ENCODE results near the gene JAK2.

- TF ChIP-seq CTCF (IDR thresholded peaks at IDR 0.05): peak in 5 of 6 experiments; percentile 25 to 38 (median 26)
- peak in 2 of 4 donors; percentile 79 to 85 for TF ChIP-seq POLR2A (IDR thresholded peaks at IDR 0.05)
Observed at GRCh38 chr9:4984621-4985385, at the start of gene JAK2.

All from esophagus squamous epithelium (tissue), 4 donors.